Esophagus squamous epithelium (tissue), 4 donors: Measurements from ENCODE around the gene DGKD.

Experiments
- CTCF ChIP-seq, 6 experiments: fragments of 450-650 bp in 4 of 6; fragments of 200-600 bp in 2 of 6; sonication (generic) in 2 of 6; IDR thresholded peaks; one replicate each; pipeline ENCODE4 v1.5.1; 2016 to 2019; ENCODE audit warnings: antibody characterized with exemption in 6 of 6, mild to moderate bottlenecking in 4 of 6, moderate library complexity in 4 of 6
- POLR2A ChIP-seq, 4 donors: fragments of 450-650 bp; IDR thresholded peaks; one replicate each; pipeline ENCODE4 v1.6.1; 2017; ENCODE audit warnings: antibody characterized with exemption in 4 of 4, mild to moderate bottlenecking in 4 of 4, moderate library complexity in 3 of 4

DNA sequence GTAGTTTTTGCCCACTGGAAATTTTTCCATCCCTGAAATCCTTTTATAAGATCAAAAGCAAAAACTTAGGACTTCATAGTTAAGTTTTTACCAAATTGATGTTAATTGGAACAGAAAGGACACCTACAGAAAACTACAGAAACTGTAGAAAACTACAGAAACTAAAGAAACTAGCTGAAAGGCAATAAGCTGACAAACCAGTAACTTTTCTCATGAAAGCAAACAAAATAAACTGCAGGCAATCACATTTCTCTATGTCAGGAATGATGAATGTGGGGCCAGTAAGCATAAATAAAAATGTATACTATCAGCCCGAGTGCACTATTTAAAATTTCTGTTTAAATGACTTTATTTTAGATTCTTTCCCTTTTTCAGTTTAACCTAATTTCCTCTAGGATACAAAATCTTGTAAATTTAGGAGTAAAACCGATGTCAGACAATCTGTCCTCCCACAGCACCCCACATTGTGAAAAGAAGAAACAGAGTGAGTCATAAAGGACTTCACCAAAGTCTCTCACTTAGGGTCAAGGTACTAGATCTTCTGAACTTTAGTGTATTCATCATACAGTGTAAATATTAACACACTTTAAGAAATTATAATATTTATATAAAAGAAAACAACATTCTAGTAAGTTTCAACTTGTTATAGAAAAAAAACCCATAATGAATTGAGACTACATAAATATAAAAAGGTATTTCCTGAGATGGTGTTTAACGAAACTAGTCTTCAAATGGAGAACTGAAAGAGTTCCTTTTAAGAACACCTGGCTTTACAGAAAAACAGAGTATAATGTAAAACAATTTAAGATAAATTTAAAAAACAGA, 165.7 kb downstream of the DGKD start:
- TF ChIP-seq CTCF (IDR thresholded peaks at IDR 0.05) (no peak), POLR2A (IDR thresholded peaks at IDR 0.05) (no peak)
